ENCODE results near the gene CHST11.

- TF ChIP-seq ATF3 (IDR thresholded peaks at IDR 0.05): no peak
- TF ChIP-seq TAF1 (conservative IDR thresholded peaks at IDR 0.05): no peak
- no peak for TF ChIP-seq CTCF (IDR thresholded peaks at IDR 0.05; ENCODE audit: low read depth, low read length, missing input control)
Measured at GRCh38 chr12:104751120-104751519, 294.4 kb downstream of the CHST11 start.

Measured in liver (tissue), 3 donors.